HepG2 (cell line): Measurements from ENCODE around the gene BIRC2. TPM values are rescaled to one million over a fixed set of nuclear protein-coding genes. Genes with fewer than 3 reads are reported as not detected.

ENCODE experiments used
- ATAC-seq: fragments of 200-7000 bp; cut with Tn5 transposase; 3 replicates; pipeline ENCODE4 v1.9.1; 2020; ENCODE audit warnings: mild to moderate bottlenecking, moderate library complexity
- BruUV-seq: library from RNA; stranded (reverse); fragments of 400-500 nt; replicated peaks from 2 replicates; lab custom pipeline; 2021; lab: Mats Ljungman, UMichigan
- CTCF ChIA-PET: fragments of 300-600 bp; formaldehyde crosslinking; extraction: SDS; loops from one replicate; lab custom pipeline; 2021; ENCODE audit warnings: low total read pairs, inconsistent platforms, low intra/inter-chr PET ratio; lab: Yijun Ruan, JAX
- POLR2A ChIA-PET: fragments of 350-600 bp; sonication (Branson Sonifier 250); formaldehyde crosslinking; loops from one replicate; lab custom pipeline; 2020; ENCODE audit warnings: antibody characterized with exemption, inconsistent platforms; lab: Yijun Ruan, JAX
- DNase-seq: peaks from one replicate; pipeline ENCODE4 v3.0.0-alpha.2; 2015; ENCODE audit warnings: low spot score
- FAIRE-seq: peaks from 3 replicates; lab custom pipeline; 2011; peaks lifted over from hg19 to GRCh38; lab: Jason Lieb, UNC
- H2AFZ ChIP-seq: one replicate; pipeline ENCODE4 v1.6.1; 2011; ENCODE audit warnings: low read length, inconsistent platforms
- H3K27ac ChIP-seq: fragments of 300-600 bp; 3 replicates; pipeline ENCODE4 v1.8.0; 2011; ENCODE audit warnings: mixed run types, mild to moderate bottlenecking, mixed read lengths, low read length, inconsistent platforms; ENCODE audit not compliant: insufficient read depth; ENCODE audit errors: extremely low read length
- H3K27me3 ChIP-seq, 2 experiments: fragments of 200-600 bp in 1 of 2; 2 replicates in 1 of 2; 3 replicates in 1 of 2; pipeline versions ENCODE4 v1.6.0 to v1.8.0; 2011; ENCODE audit warnings: low read length in 2 of 2, mild to moderate bottlenecking in 2 of 2, moderate library complexity in 2 of 2, inconsistent platforms in 1 of 2; ENCODE audit not compliant: insufficient read depth in 2 of 2, control insufficient read depth in 1 of 2
- H3K36me3 ChIP-seq, 2 experiments: fragments of 200-600 bp in 1 of 2; replicated peaks in 1 of 2; 2 replicates in 1 of 2; 3 replicates in 1 of 2; pipeline versions ENCODE4 v1.5.1 to v1.8.0; 2011; ENCODE audit warnings: low read length in 2 of 2, inconsistent platforms in 1 of 2; ENCODE audit not compliant: insufficient read depth in 2 of 2, control insufficient read depth in 1 of 2
- H3K4me1 ChIP-seq: 2 replicates; pipeline ENCODE4 v1.5.1; 2012; ENCODE audit warnings: low read length, inconsistent platforms; ENCODE audit not compliant: insufficient read depth
- H3K4me2 ChIP-seq: 2 replicates; pipeline ENCODE4 v1.6.0; 2011; ENCODE audit warnings: low read depth, low read length, inconsistent platforms
- H3K4me3 ChIP-seq, 3 experiments: fragments of 200-600 bp in 1 of 3; sonication (generic), shearing (Covaris generic) in 1 of 3; replicated peaks in 1 of 3; 2 replicates each; pipeline ENCODE4 v1.5.1; 2011 to 2016; ENCODE audit warnings: low read length in 3 of 3, inconsistent platforms in 2 of 3, low read depth in 2 of 3, mild to moderate bottlenecking in 2 of 3, control low read depth in 1 of 3, mixed read lengths in 1 of 3; ENCODE audit not compliant: insufficient read depth in 1 of 3
- H3K79me2 ChIP-seq: one replicate; pipeline ENCODE4 v1.6.1; 2011; ENCODE audit warnings: low read length, inconsistent platforms; ENCODE audit not compliant: insufficient read depth
- H3K9ac ChIP-seq: 2 replicates; pipeline ENCODE4 v1.6.0; 2011; ENCODE audit warnings: mild to moderate bottlenecking, low read depth, low read length, inconsistent platforms; ENCODE audit not compliant: insufficient read depth
- H3K9me3 ChIP-seq: 2 replicates; pipeline ENCODE4 v1.5.1; 2012; ENCODE audit warnings: mild to moderate bottlenecking, low read length
- H4K20me1 ChIP-seq: 2 replicates; pipeline ENCODE4 v1.6.0; 2011; ENCODE audit warnings: inconsistent platforms, mild to moderate bottlenecking, low read length, moderate library complexity; ENCODE audit not compliant: insufficient read depth
- HNRNPK ChIP-seq: fragments of 200-400 bp; formaldehyde crosslinking; IDR thresholded peaks from 2 replicates; pipeline ENCODE4 v1.6.1; 2018; ENCODE audit warnings: low read length, low read depth, moderate library complexity, mild to moderate bottlenecking; ENCODE audit not compliant: poor library complexity, severe bottlenecking
- JDP2 ChIP-seq: sonication (generic); formaldehyde crosslinking; IDR thresholded peaks from 2 replicates; pipeline ENCODE4 v1.8.1; 2022; ENCODE audit warnings: missing genetic modification reagents, borderline replicate concordance
- RBM22 ChIP-seq: fragments of 200-400 bp; formaldehyde crosslinking; optimal IDR thresholded peaks from 2 replicates; pipeline ENCODE3; 2017; ENCODE audit warnings: mild to moderate bottlenecking, low read length, moderate library complexity
- SOX13 ChIP-seq, 3 experiments: fragments of 450-650 bp in 1 of 3; sonication (generic) in 1 of 3; formaldehyde crosslinking in 1 of 3; IDR thresholded peaks in 2 of 3; conservative IDR thresholded peaks in 1 of 3; 2 replicates each; pipeline versions ENCODE4 v1.5.0 to v1.6.1; 2016 to 2020; ENCODE audit warnings: antibody characterized with exemption in 1 of 3, mild to moderate bottlenecking in 1 of 3, missing compliant biosample characterization in 1 of 3, missing genetic modification reagents in 1 of 3, moderate library complexity in 1 of 3
- ZBTB7B ChIP-seq: sonication (generic); formaldehyde crosslinking; IDR thresholded peaks from 2 replicates; pipeline ENCODE4 v1.4.0; 2020; ENCODE audit warnings: missing genetic modification reagents
- ZNF432 ChIP-seq: sonication (generic); formaldehyde crosslinking; IDR thresholded peaks from 2 replicates; pipeline ENCODE4 v1.5.0; 2020; ENCODE audit warnings: missing genetic modification reagents, mild to moderate bottlenecking, borderline replicate concordance
- WGBS: methylation state at CpG from one replicate; pipeline ENCODE4 v1.1.6; 2017; ENCODE audit warnings: low lambda C conversion rate; 5-methylcytosine and 5-hydroxymethylcytosine counted together
- in situ Hi-C: cut with HindIII; loops from 2 replicates; pipeline ENCODE4 v1.10.0; 2017; ENCODE audit warnings: low pct_unique_long_range_greater_than_20kb; ENCODE audit not compliant: extremely low pct_ligation_motif_present
- intact Hi-C: fragments of 100-400 bp; cut with micrococcal nuclease; formaldehyde crosslinking; loops from one replicate; pipeline ENCODE4 v1.10.0; 2022; ENCODE audit not compliant: unreplicated experiment
- polyA plus RNA-seq, 8 experiments: library from polyadenylated mRNA; depleted of rRNA in 3 of 8; stranded (reverse) in 7 of 8; unstranded in 1 of 8; fragments of >200 nt; fragmentation: Illumina TruSeq in 4 of 8; extraction: Trizol in 4 of 8; gene quantifications; 2 replicates each; pipeline versions ENCODE4 v1.2.1 to v1.2.3, GENCODE V29; 2011 to 2016; ENCODE audit warnings: low read depth in 4 of 8, missing spikeins in 1 of 8, mixed read lengths in 1 of 8; ENCODE audit not compliant: insufficient read depth in 1 of 8
- total RNA-seq, 5 experiments: library from RNA; depleted of rRNA; stranded (reverse); fragments of >200 nt; fragmentation: Illumina TruSeq; extraction: Trizol; gene quantifications; 2 replicates each; pipeline ENCODE4 v1.2.3, GENCODE V29; 2016; ENCODE audit warnings: low read depth in 1 of 5

Gene BIRC2
- total and polyA plus RNA-seq, 2 of the 13 experiments (the other 11 are each of a cell fraction or from before 2014, with no cell fraction given), result 61.7 to 62.2 TPM

DNA sequence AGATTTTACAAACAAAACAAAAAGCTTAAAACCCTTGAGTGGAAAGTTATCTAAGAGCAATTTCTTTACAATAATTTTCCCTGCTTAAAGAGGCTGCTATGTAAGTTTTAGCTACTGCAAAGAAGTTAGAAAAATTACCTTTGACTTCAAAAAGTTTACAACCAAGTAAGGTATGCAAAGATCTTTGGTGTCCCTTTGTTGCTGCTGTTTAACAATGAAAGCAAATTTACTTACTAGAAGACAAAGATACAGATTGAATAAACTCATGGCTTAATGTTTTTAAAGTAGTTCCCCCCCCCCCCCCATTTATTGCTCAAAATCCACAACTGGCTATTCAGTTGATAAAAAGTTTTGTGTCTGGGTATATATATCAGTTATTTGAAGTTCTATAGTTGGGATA, 79.6 kb downstream of the BIRC2 start:
- Histone ChIP-seq H3K4me3 (no peak overlapping the region), H3K9me3 (no peaks in the 10 kb centered on the region), H3K9ac (no peak overlapping the region)
- FAIRE-seq, result no peak
- no TSS peak for BruUV-seq
- ATAC-seq, result no peak
- TF ChIP-seq HNRNPK (peak; percentile 96), ZBTB7B (CRISPR knock-in tag) (no peak)
- TF ChIP-seq, all 625 proteins: peak for 1
- ChIA-PET CTCF (no interaction called here), POLR2A (no interaction called here)
- intact Hi-C loops, result no loop called here
- no peak overlapping the region for H3K4me2 ChIP-seq
- H3K36me3 ChIP-seq, result peaks cover 11 to 83% of the 10 kb centered on the region in 2 experiments
- no peak overlapping the region for H3K27ac ChIP-seq
- H2AFZ ChIP-seq, result no peak overlapping the region
- no peaks in the 10 kb centered on the region for H3K27me3 ChIP-seq
- peaks cover 96% of the 10 kb centered on the region for H3K79me2 ChIP-seq
- H3K4me1 ChIP-seq, result peaks cover 66% of the 10 kb centered on the region
- DNase-seq, result no peak
- in situ Hi-C loops, result no loop called here
- H4K20me1 ChIP-seq, result peaks cover 97% of the 10 kb centered on the region

- in situ Hi-C loops, result no loop called here
- BruUV-seq, result no TSS peak
- Histone ChIP-seq H3K4me1 (peaks cover 66% of the 10 kb centered on the region), H3K27me3 (no peaks in the 10 kb centered on the region), H4K20me1 (peaks cover 96% of the 10 kb centered on the region), H3K79me2 (peaks cover 96% of the 10 kb centered on the region)
- 0% methylated on average over 1 of the region's 1 CpG for WGBS
- FAIRE-seq (no peak), ATAC-seq (no peak), DNase-seq (no peak)
- intact Hi-C loops, result no loop called here
- ChIA-PET POLR2A (no interaction called here), CTCF (no interaction called here)
- no peak for TF ChIP-seq JDP2 (CRISPR knock-in tag)
- TF ChIP-seq ZNF432 (CRISPR knock-in tag), result no peak
- TF ChIP-seq SOX13 (IDR thresholded peaks at IDR 0.05), result no peak
- TF ChIP-seq SOX13 (CRISPR knock-in tag; conservative IDR thresholded peaks at IDR 0.05 in 1 of 2, IDR thresholded peaks at IDR 0.05 in 1 of 2), result peak in 1 of 2 experiments; percentile 15; a peak in 1 of 4 replicates
- peak; percentile 80 for TF ChIP-seq RBM22
- TF ChIP-seq, all 625 proteins: peak for 2
- Histone ChIP-seq H3K4me3 (no peak overlapping the region), H3K9ac (no peak overlapping the region), H3K36me3 (peaks cover 11 to 84% of the 10 kb centered on the region in 2 experiments), H3K4me2 (no peak overlapping the region), H3K27ac (no peak overlapping the region), H2AFZ (no peak overlapping the region), H3K9me3 (no peaks in the 10 kb centered on the region)
Observed at GRCh38 chr11:102427068-102427467, 80.1 kb downstream of the BIRC2 start.
